Activated CD4-positive, alpha-beta T cell treated with anti-CD3 and anti-CD28 coated beads, Interleukin-2, Interleukin-4, amounts not matched to agents 100 ng/mL and 50 ng/mL, durations not matched to agents 16 hours and 8 hours (primary cell): Measurements from ENCODE around the gene SNCAIP.

Experiments
- DNase-seq: peaks from one replicate; pipeline ENCODE4 v3.0.0-alpha.2; 2020; ENCODE audit warnings: low spot score

The SNCAIP gene

DNA sequence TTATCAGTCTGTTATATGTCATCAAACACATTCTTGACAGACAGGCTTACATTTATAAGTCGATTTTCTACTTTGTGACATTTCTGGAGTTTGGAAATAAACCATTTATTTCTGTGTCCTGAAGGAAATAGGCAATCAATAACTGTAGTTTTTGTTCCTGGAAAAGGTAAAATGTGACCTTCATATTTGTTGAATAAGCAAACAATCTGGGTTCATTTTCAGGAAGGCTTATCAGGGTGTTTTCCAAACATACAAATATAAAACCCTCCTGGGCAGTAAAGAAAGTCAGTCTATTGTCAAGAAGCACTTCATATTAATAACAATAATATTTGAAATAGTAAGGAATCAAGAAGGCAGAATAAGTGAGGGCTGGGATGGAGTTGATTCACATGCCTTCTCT is 195.0 kb downstream of the SNCAIP start:
- no peak for DNase-seq

DNA sequence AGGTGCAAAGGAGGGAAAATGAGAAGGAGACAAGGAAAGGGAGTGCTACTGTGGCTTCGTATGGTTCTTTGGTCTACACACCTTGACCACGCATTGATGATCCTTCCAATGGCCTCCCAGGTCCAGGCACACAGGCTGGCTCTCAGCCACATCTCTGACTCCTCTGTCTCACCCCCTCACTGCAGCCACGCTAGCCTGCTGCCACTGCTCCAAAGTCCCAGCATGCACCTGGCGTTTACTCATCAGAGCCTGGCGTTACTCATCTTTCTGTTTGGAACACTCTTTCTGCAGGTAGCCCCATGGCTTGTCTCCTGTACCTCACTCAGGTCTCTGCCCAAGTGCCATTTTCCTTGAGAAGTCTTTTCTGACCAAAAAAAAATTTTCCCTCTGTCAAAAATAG is 195.5 kb downstream of the SNCAIP start:
- DNase-seq: no peak

DNA sequence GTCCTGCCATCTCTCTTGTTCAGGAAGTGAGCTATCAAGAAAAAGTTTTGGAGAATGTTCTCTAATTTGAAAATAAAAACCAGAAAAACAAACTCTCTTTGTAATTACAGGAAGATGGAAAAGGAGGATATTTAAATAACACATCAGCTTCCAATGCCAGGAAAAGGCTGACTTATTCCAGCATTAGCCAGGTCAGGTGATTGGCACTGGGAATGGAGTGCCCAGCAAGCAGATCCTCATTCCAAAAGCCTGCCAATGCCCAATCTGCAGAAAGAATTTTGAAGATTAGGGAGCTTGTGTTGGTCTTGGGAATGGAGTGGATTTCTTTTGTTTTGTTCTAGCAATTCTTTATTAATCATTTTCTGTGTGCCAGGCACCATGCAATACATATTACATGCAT is 196.6 kb downstream of the SNCAIP start:
- no peak for DNase-seq
